Measurements from ENCODE around the gene ETS1. TPM values are rescaled to one million over a fixed set of nuclear protein-coding genes. Genes with fewer than 3 reads are reported as not detected.

ETS1 gene
- total RNA-seq, 1 donor from 2014 or later = 154 TPM

GRCh38 chr11:128502726-128503125 lies 84.6 kb downstream of the ETS1 start:
- no peak for DNase-seq (ENCODE audit: low spot score)

- DNase-seq (ENCODE audit: low spot score) = no peak
Observed at GRCh38 chr11:128501632-128502549, 85.5 kb downstream of the ETS1 start.

GRCh38 chr11:128501008-128501407 lies 86.3 kb downstream of the ETS1 start:
- no peak for DNase-seq (ENCODE audit: low spot score)

GRCh38 chr11:128500493-128500892 lies 86.9 kb downstream of the ETS1 start:
- no peak for DNase-seq (ENCODE audit: low spot score)

- no peak for DNase-seq (ENCODE audit: low spot score)
Observed at GRCh38 chr11:128499613-128500253, 87.6 kb downstream of the ETS1 start.

- no peak for DNase-seq (ENCODE audit: low spot score)
Observed at GRCh38 chr11:128498721-128499245, 88.6 kb downstream of the ETS1 start.

GRCh38 chr11:128497776-128498095 lies 89.6 kb downstream of the ETS1 start:
- DNase-seq (ENCODE audit: low spot score) = no peak

- no peak for DNase-seq (ENCODE audit: low spot score)
Observed at GRCh38 chr11:128497061-128497775, 90.1 kb downstream of the ETS1 start.

GRCh38 chr11:128496692-128497060 lies 90.7 kb downstream of the ETS1 start:
- no peak for DNase-seq (ENCODE audit: low spot score)

- DNase-seq (ENCODE audit: low spot score) = no peak
Observed at GRCh38 chr11:128496249-128496648, 91.1 kb downstream of the ETS1 start.

GRCh38 chr11:128494418-128495332 lies 92.7 kb downstream of the ETS1 start:
- no peak for DNase-seq (ENCODE audit: low spot score)

GRCh38 chr11:128493570-128493965 lies 93.8 kb downstream of the ETS1 start:
- DNase-seq (ENCODE audit: low spot score) = no peak

- DNase-seq (ENCODE audit: low spot score) = no peak
Observed at GRCh38 chr11:128492903-128493569, 94.3 kb downstream of the ETS1 start.

- no peak for DNase-seq (ENCODE audit: low spot score)
Observed at GRCh38 chr11:128492461-128492860, 94.9 kb downstream of the ETS1 start.

- no peak for DNase-seq (ENCODE audit: low spot score)
Observed at GRCh38 chr11:128491195-128491936, 96.0 kb downstream of the ETS1 start.

GRCh38 chr11:128490092-128490491 lies 97.3 kb downstream of the ETS1 start:
- DNase-seq (ENCODE audit: low spot score) = no peak

GRCh38 chr11:128488471-128488870 lies 98.9 kb downstream of the ETS1 start:
- no peak for DNase-seq (ENCODE audit: low spot score)

- DNase-seq (ENCODE audit: low spot score) = no peak
Observed at GRCh38 chr11:128487978-128488377, 99.4 kb downstream of the ETS1 start.

GRCh38 chr11:128484172-128484571 lies 103.2 kb downstream of the ETS1 start:
- DNase-seq (ENCODE audit: low spot score) = no peak

Data from mesenteric fat pad (tissue), 1 donor.